ENCODE measurements around the gene WSCD1.
A peak's percentile ranks its signal among the peaks of the same experiment; 100 is the strongest.

DNA sequence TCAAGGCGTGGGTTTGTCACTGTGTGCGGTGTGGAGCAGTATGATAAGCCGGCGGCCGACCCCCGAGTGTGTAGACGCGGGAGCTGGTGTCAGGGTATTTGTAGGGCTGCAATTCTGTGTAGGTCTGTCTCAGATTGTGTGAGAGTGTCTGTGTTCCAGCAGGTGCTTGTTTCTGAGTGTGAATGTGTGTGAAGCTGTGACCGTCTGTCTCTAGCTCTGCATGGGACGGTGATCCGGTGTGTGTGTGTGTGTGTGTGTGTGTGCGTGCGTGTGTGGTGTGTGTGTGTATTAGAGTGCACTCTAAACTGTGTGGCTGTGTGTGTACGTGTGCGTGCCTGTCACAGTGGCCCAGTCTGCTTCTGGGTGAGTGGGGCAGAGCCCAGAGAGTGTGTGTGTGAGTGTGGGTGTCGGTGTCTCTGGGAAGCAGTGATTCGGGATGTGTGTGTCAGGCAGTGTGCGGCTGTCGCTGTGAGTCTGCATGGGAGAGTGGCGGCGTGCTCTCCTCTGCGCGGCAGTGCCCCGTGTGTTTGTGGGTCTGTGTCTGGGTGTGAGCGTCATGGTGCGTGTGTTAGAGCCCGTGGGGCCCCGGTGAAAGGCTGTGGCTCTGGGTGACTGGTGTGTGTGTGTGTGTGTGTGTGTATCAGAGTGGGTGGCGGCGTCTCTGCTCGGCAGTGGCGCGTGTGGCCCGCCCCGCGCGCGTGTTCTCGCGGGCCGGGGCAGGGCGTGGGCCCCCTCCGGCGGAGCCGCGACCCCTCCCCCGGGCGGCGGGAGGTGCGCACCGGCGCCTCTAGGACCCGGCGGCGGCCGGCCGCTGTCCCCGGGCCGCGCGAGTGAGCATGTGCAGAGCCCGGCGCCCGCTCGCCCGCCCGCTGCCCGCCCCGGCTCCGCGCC lies at the start of gene WSCD1:
- TF ChIP-seq, protein P1, sequence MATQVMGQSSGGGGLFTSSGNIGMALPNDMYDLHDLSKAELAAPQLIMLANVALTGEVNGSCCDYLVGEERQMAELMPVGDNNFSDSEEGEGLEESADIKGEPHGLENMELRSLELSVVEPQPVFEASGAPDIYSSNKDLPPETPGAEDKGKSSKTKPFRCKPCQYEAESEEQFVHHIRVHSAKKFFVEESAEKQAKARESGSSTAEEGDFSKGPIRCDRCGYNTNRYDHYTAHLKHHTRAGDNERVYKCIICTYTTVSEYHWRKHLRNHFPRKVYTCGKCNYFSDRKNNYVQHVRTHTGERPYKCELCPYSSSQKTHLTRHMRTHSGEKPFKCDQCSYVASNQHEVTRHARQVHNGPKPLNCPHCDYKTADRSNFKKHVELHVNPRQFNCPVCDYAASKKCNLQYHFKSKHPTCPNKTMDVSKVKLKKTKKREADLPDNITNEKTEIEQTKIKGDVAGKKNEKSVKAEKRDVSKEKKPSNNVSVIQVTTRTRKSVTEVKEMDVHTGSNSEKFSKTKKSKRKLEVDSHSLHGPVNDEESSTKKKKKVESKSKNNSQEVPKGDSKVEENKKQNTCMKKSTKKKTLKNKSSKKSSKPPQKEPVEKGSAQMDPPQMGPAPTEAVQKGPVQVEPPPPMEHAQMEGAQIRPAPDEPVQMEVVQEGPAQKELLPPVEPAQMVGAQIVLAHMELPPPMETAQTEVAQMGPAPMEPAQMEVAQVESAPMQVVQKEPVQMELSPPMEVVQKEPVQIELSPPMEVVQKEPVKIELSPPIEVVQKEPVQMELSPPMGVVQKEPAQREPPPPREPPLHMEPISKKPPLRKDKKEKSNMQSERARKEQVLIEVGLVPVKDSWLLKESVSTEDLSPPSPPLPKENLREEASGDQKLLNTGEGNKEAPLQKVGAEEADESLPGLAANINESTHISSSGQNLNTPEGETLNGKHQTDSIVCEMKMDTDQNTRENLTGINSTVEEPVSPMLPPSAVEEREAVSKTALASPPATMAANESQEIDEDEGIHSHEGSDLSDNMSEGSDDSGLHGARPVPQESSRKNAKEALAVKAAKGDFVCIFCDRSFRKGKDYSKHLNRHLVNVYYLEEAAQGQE (IDR thresholded peaks at IDR 0.05; ENCODE audit: insufficient read depth in 1 of 2, low read depth in 2 of 2, low read length in 2 of 2) = no peak
- TF ChIP-seq TAF1 (IDR thresholded peaks at IDR 0.05; ENCODE audit: borderline replicate concordance, insufficient read depth, low read length) (no peak), POLR2AphosphoS5 (IDR thresholded peaks at IDR 0.05; ENCODE audit: low read depth, low read length) (no peak; the same call in 1 of the 2 replicates), SIN3A (IDR thresholded peaks at IDR 0.05; ENCODE audit: borderline replicate concordance, insufficient read depth, low read length) (peak; percentile 16; the same call in 1 of the 2 replicates)
